ENCODE data around the gene MSI1.
A peak's percentile ranks its signal among the peaks of the same experiment; 100 is the strongest.

The MSI1 gene

GRCh38 chr12:120367924-120368788 is 808 bp downstream of the MSI1 start:
- DNase-seq (ENCODE audit: low spot score in 2 of 2), result peak in 1 of 2 experiments; percentile 56
- no peaks in the 10 kb centered on the region for H3K27me3 ChIP-seq (ENCODE audit: low read depth)
- in situ Hi-C loops (cut with MboI; ENCODE audit: low sequenced_read_pairs), result no loop called here
- H3K4me1 ChIP-seq, result peaks cover 14% of the 10 kb centered on the region
- no peaks in the 10 kb centered on the region for H3K9me3 ChIP-seq
- peaks cover 35% of the 10 kb centered on the region for H3K36me3 ChIP-seq (replicated peaks)
- H3K4me3 ChIP-seq, result peak overlapping the region; percentile 44

- peak; percentile 54 to 72 for DNase-seq (ENCODE audit: low spot score in 2 of 2)
- H3K9me3 ChIP-seq, result no peaks in the 10 kb centered on the region
- in situ Hi-C loops (cut with MboI; ENCODE audit: low sequenced_read_pairs), result no loop called here
- H3K36me3 ChIP-seq (replicated peaks), result peaks cover 43% of the 10 kb centered on the region
- peak overlapping the region; percentile 44 for H3K4me3 ChIP-seq
- no peaks in the 10 kb centered on the region for H3K27me3 ChIP-seq (ENCODE audit: low read depth)
- peaks cover 22% of the 10 kb centered on the region for H3K4me1 ChIP-seq
Observed at GRCh38 chr12:120367233-120367923, 1.6 kb downstream of the MSI1 start.

DNA sequence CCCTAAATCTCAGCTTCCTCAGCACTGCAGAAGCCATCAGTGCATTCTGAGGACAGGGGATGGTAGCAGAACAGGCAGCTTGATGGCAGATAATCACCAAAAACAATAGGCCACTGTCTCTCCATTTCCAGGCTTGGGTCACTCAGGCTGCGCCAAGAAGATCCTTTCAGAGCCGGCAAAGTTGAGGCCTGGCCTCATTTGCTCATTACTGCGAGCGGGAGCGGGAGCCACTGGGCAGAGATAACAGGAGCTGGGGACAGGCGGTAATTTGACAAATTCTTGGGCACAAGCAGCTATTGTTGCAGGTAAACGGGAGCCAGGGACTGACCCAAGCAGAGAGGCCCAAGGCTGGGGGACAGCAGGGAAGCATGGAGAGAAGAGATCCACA is 2.1 kb downstream of the MSI1 start:
- Histone ChIP-seq H3K27me3 (ENCODE audit: low read depth) (no peaks in the 10 kb centered on the region), H3K4me1 (peaks cover 27% of the 10 kb centered on the region), H3K9me3 (no peaks in the 10 kb centered on the region), H3K4me3 (peak overlapping the region; percentile 44), H3K36me3 (replicated peaks) (peaks cover 49% of the 10 kb centered on the region)
- in situ Hi-C loops (cut with MboI; ENCODE audit: low sequenced_read_pairs), result no loop called here
- DNase-seq (ENCODE audit: low spot score in 2 of 2), result no peak

DNA sequence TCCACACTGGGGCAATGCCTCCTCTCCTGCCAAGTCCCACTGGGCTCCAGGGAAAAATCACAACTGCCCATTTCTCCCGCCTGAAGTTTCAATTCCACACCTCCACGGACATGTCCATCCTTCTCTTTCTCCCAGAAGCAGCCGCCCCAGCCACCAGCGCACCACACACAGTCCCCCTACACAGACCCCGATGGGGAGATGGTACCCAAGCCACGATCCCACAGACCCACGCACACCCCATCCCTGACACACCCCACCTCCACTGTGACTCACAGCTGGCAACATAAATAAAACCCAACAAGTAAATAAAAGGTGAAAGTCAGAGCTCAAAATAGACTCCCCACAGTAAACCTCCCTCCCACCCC is 2.6 kb downstream of the MSI1 start:
- no peak overlapping the region for H3K4me3 ChIP-seq
- in situ Hi-C loops (cut with MboI; ENCODE audit: low sequenced_read_pairs), result no loop called here
- peaks cover 50% of the 10 kb centered on the region for H3K36me3 ChIP-seq (replicated peaks)
- H3K27me3 ChIP-seq (ENCODE audit: low read depth), result no peaks in the 10 kb centered on the region
- H3K9me3 ChIP-seq, result no peaks in the 10 kb centered on the region
- DNase-seq (ENCODE audit: low spot score in 2 of 2), result no peak
- H3K4me1 ChIP-seq, result peaks cover 30% of the 10 kb centered on the region

- H3K4me3 ChIP-seq, result no peak overlapping the region
- no peaks in the 10 kb centered on the region for H3K9me3 ChIP-seq
- in situ Hi-C loops (cut with MboI; ENCODE audit: low sequenced_read_pairs), result no loop called here
- no peak for DNase-seq (ENCODE audit: low spot score in 2 of 2)
- peaks cover 35% of the 10 kb centered on the region for H3K4me1 ChIP-seq
- H3K36me3 ChIP-seq (replicated peaks), result peaks cover 54% of the 10 kb centered on the region
- no peaks in the 10 kb centered on the region for H3K27me3 ChIP-seq (ENCODE audit: low read depth)
Observed at GRCh38 chr12:120365675-120366340, 3.2 kb downstream of the MSI1 start.

DNA sequence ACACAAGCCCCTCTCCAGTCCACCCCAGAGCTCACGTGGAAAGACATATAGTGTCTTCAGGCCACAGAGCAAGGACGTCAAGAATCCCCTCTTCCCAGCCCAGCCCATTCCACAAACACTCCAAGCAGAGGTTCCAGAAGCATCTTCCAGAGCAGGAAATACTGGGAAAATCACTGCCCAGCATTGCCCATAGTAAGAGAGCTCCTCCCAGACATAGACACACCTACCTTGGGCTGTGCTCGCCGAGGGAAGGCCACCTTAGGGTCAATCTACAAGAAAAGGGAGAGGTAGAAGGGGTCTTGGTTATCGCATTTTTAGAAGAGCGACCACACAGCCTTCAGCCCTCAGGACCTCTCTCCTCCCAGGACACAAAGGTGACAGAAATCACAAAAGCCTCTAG is 4.5 kb downstream of the MSI1 start:
- in situ Hi-C loops (cut with MboI; ENCODE audit: low sequenced_read_pairs), result loop anchor here (5.0 kb wide), 1 partner anchor 68 kb away; no protein-coding TSS in a partner anchor
- Histone ChIP-seq H3K27me3 (ENCODE audit: low read depth) (no peaks in the 10 kb centered on the region), H3K4me3 (no peak overlapping the region), H3K36me3 (replicated peaks) (peaks cover 67% of the 10 kb centered on the region), H3K9me3 (no peaks in the 10 kb centered on the region), H3K4me1 (peaks cover 32% of the 10 kb centered on the region)
- DNase-seq (ENCODE audit: low spot score in 2 of 2), result no peak

- Histone ChIP-seq H3K36me3 (replicated peaks) (peaks cover 78% of the 10 kb centered on the region), H3K4me3 (no peak overlapping the region), H3K9me3 (no peaks in the 10 kb centered on the region), H3K27me3 (ENCODE audit: low read depth) (no peaks in the 10 kb centered on the region), H3K4me1 (peaks cover 32% of the 10 kb centered on the region)
- DNase-seq (ENCODE audit: low spot score in 2 of 2), result no peak
- in situ Hi-C loops (cut with MboI; ENCODE audit: low sequenced_read_pairs), result loop anchor here (5.0 kb wide), 1 partner anchor 69 kb away; no protein-coding TSS in a partner anchor
Observed at GRCh38 chr12:120363274-120363855, 5.6 kb downstream of the MSI1 start.

- no peak for DNase-seq (ENCODE audit: low spot score in 2 of 2)
- Histone ChIP-seq H3K27me3 (ENCODE audit: low read depth) (no peaks in the 10 kb centered on the region), H3K4me3 (no peak overlapping the region), H3K9me3 (no peaks in the 10 kb centered on the region), H3K36me3 (replicated peaks) (peaks cover 85% of the 10 kb centered on the region), H3K4me1 (peaks cover 32% of the 10 kb centered on the region)
- in situ Hi-C loops (cut with MboI; ENCODE audit: low sequenced_read_pairs), result loop anchor here (5.0 kb wide), 1 partner anchor 70 kb away; no protein-coding TSS in a partner anchor
Observed at GRCh38 chr12:120362516-120363273, 6.3 kb downstream of the MSI1 start.

DNA sequence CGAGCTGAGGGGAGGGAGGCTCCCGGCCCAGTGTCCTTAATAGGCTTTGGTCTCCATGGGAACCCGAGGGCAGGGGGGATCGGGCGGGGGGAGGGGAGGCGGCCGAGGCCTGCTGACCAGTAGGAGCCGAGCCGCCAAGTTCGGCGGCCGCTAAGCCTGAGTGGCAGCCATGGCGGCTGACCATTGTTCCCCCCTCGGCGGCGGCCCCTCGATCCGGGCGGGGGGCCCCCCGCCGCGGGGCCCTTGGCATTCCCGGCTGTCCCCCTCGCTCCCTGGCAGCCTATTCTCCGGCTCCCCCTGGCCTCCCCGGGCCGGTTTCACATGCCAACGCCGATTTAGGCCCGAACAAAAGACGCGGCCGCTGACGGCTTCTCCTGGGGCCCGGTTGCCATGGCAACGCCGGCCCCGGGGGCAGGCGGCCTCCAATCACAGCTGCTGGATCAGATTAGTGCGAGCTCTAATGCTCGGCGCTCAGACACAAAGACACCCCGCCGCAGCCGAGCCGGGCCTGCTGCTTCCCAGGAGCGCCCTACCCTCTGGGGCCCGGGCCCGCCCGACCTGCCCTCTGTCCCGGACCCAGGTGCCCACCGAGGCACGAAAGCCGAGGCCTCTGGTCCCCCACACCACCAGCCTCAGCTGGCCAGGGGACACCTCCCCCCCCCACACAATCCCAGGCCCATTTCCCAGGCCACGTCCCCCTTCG is 7.3 kb downstream of the MSI1 start:
- Histone ChIP-seq H3K27me3 (ENCODE audit: low read depth) (no peaks in the 10 kb centered on the region), H3K36me3 (replicated peaks) (peaks cover 92% of the 10 kb centered on the region), H3K4me1 (peaks cover 24% of the 10 kb centered on the region), H3K4me3 (peak overlapping the region; percentile 25), H3K9me3 (no peaks in the 10 kb centered on the region)
- DNase-seq (ENCODE audit: low spot score in 2 of 2), result peak; percentile 96
- in situ Hi-C loops (cut with MboI; ENCODE audit: low sequenced_read_pairs), result loop anchor here (5.0 kb wide), 1 partner anchor 71 kb away; no protein-coding TSS in a partner anchor

- in situ Hi-C loops (cut with MboI; ENCODE audit: low sequenced_read_pairs), result no loop called here
- peaks cover 22% of the 10 kb centered on the region for H3K4me1 ChIP-seq
- no peak overlapping the region for H3K4me3 ChIP-seq
- no peaks in the 10 kb centered on the region for H3K27me3 ChIP-seq (ENCODE audit: low read depth)
- peaks cover 87% of the 10 kb centered on the region for H3K36me3 ChIP-seq (replicated peaks)
- H3K9me3 ChIP-seq, result no peaks in the 10 kb centered on the region
- DNase-seq (ENCODE audit: low spot score in 2 of 2), result no peak
Observed at GRCh38 chr12:120359128-120359527, 9.8 kb downstream of the MSI1 start.

DNA sequence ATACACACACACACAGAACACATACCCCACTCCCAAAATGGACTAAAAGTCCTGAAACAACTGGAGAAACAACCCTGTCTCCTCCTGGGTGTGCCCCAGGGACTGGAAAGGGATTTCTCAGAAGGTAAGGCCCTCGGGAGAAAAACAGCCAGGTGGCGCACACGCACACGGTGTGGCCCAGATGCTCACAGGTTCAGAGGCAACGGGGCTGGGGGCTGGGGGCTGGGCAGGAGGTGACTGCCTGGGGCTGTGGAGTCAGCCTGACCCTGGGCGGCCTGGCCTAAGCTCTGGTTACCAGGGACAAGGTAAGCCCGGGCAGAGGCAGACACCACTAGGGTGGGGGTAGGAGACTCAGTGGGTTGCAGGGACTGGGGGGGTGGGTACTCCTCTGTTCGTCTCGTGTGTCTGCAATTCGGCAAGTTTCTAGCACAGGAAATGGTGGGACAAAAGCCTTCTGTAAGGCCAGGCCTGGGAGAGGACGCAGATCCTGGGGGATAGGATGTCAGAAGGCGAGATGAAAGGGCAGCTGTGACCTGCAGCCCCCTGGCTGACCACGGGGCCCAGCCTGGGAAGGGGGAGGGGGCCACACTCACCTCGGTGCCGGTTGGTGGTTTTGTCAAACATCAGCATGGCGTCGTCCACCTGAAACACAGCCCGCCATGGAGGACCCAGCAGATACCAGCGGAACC is 10.4 kb downstream of the MSI1 start:
- peaks cover 22% of the 10 kb centered on the region for H3K4me1 ChIP-seq
- no peak for DNase-seq (ENCODE audit: low spot score in 2 of 2)
- H3K27me3 ChIP-seq (ENCODE audit: low read depth), result no peaks in the 10 kb centered on the region
- in situ Hi-C loops (cut with MboI; ENCODE audit: low sequenced_read_pairs), result no loop called here
- peaks cover 87% of the 10 kb centered on the region for H3K36me3 ChIP-seq (replicated peaks)
- no peak overlapping the region for H3K4me3 ChIP-seq
- no peaks in the 10 kb centered on the region for H3K9me3 ChIP-seq

- Histone ChIP-seq H3K36me3 (replicated peaks) (peaks cover 88% of the 10 kb centered on the region), H3K4me1 (peaks cover 10% of the 10 kb centered on the region), H3K9me3 (no peaks in the 10 kb centered on the region), H3K27me3 (ENCODE audit: low read depth) (no peaks in the 10 kb centered on the region), H3K4me3 (no peak overlapping the region)
- in situ Hi-C loops (cut with MboI; ENCODE audit: low sequenced_read_pairs), result no loop called here
- DNase-seq (ENCODE audit: low spot score in 2 of 2), result no peak
Observed at GRCh38 chr12:120357104-120357503, 11.9 kb downstream of the MSI1 start.

All from HAP-1 (cell line).